GM21528 (cell line): Measurements from ENCODE around the gene CLEC11A.
"Not testable (repeated sequence)": the region's sequence is repeated elsewhere in the genome, so short reads cannot be mapped to it uniquely, and the experiment has no call there.

Source experiments
- ATAC-seq: cut with Tn5 transposase; IDR thresholded peaks from one replicate; pipeline ENCODE4 v1.9.1; 2021; ENCODE audit warnings: mild to moderate bottlenecking, moderate library complexity; ENCODE audit not compliant: unreplicated experiment, low FRiP score

The CLEC11A gene

GRCh38 chr19:50753879-50754278 lies 30.7 kb downstream of the CLEC11A start:
- no peak for ATAC-seq

GRCh38 chr19:50756244-50756643 lies 33.1 kb downstream of the CLEC11A start:
- not testable (repeated sequence) for ATAC-seq

- ATAC-seq: not testable (repeated sequence)
Measured at GRCh38 chr19:50757624-50758023, 34.5 kb downstream of the CLEC11A start.

- not testable (repeated sequence) for ATAC-seq
Measured at GRCh38 chr19:50759076-50759475, 35.9 kb downstream of the CLEC11A start.

- no peak for ATAC-seq
Measured at GRCh38 chr19:50759886-50760285, 36.7 kb downstream of the CLEC11A start.

GRCh38 chr19:50761501-50761900 lies 38.3 kb downstream of the CLEC11A start:
- ATAC-seq: not testable (repeated sequence)

GRCh38 chr19:50763521-50763920 lies 40.4 kb downstream of the CLEC11A start:
- ATAC-seq: not testable (repeated sequence)

- no peak for ATAC-seq
Measured at GRCh38 chr19:50764409-50764808, 41.2 kb downstream of the CLEC11A start.

GRCh38 chr19:50766746-50767145 lies 43.6 kb downstream of the CLEC11A start:
- not testable (repeated sequence) for ATAC-seq

- ATAC-seq: not testable (repeated sequence)
Measured at GRCh38 chr19:50767263-50767662, 44.1 kb downstream of the CLEC11A start.

GRCh38 chr19:50768277-50768676 lies 45.1 kb downstream of the CLEC11A start:
- ATAC-seq: no peak

GRCh38 chr19:50770164-50770563 lies 47.0 kb downstream of the CLEC11A start, which contains the start of gene GPR32:
TSS of gene GPR32 (plus strand) at chr19:50770464. CDS start at chr19:50770601, 137 bp downstream.
- not testable (repeated sequence) for ATAC-seq

- ATAC-seq: no peak
Measured at GRCh38 chr19:50770888-50771287, 47.7 kb downstream of the CLEC11A start.

- no peak for ATAC-seq
Measured at GRCh38 chr19:50772476-50772875, 49.3 kb downstream of the CLEC11A start.

GRCh38 chr19:50772912-50773311 lies 49.7 kb downstream of the CLEC11A start:
- ATAC-seq: not testable (repeated sequence)

- ATAC-seq: not testable (repeated sequence)
Measured at GRCh38 chr19:50773454-50773853, 50.3 kb downstream of the CLEC11A start.
